HUDEP-2 (cell line): ENCODE results near the gene NGDN.
"Not testable (repeated sequence)": the region's sequence is repeated elsewhere in the genome, so short reads cannot be mapped to it uniquely, and the experiment has no call there.

Source experiments
- DNase-seq, 76 experiments: peaks; one replicate each; lab custom pipeline; 2025; ENCODE audit not compliant: unreplicated experiment in 76 of 76; lab: John Stamatoyannopoulos, UW

Gene NGDN, protein sequence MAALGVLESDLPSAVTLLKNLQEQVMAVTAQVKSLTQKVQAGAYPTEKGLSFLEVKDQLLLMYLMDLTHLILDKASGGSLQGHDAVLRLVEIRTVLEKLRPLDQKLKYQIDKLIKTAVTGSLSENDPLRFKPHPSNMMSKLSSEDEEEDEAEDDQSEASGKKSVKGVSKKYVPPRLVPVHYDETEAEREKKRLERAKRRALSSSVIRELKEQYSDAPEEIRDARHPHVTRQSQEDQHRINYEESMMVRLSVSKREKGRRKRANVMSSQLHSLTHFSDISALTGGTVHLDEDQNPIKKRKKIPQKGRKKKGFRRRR

GRCh38 chr14:23469127-23469905, at the start of gene NGDN:
Gene NGDN (plus strand): TSS chr14:23469703. CDS start chr14:23469716, 13 bp downstream.
- DNase-seq: peak in 75 of 76 experiments; percentile 36 to 100 (median 88)

DNA sequence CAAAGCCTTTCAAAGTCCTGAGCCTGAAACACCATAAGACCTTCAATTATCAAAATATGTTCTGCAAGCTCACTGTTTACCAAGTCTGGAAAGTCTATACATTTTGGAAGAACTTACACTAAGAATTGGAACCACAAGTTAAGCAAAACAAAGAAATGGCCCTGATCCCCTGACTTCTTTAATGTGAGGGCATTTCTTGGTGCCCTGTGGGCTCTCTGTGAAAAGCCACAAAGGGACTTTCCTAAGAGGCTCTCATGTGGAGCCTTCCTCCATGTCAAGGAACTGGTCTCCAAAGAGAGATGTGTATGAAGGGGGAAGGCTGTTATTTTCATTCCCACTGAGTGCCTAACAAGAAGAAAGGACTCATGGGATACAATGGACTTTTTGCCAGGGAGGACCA, 47.9 kb upstream of the NGDN start:
- DNase-seq: no peak

DNA sequence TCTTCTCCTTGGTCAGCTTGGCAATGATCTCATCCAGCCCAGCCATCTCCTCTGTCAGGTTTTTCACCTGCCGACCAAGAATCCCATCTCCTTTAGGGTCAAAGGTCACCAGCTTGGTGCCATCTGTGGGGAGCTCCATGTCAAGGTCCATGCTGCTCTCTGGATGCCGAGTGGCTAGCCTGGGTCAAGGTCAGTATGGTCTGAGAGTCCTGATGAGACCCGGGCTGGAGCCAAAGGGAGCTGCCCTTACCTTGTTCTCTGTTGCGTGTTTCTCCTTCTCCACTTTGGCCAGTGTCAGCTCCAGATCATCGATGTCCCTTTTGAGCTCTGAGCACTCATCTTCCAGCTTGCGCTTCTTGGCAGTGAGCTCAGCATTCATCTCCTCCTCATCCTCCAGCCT, 45.8 kb upstream of the NGDN start:
- no peak for DNase-seq

DNA sequence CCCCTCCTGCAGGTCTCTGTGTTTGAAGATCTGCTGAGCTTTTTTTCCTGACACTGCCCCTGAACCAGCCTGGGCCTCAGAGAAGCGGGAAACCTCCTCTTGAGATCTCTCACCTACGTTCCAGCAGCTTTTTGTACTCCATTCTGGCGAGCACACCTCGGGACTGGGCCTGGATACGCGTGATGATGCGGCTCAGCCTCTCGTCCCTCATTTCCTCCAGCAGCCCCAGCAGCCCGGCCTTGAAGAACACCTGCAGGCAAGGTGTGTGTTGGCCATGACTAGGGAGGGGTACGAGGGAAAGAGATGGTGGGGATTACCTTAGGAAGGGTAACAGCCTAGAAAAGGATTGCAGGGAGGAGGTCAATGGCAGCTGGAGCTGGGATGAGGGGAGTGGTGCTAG, 44.3 kb upstream of the NGDN start:
- no peak for DNase-seq

DNA sequence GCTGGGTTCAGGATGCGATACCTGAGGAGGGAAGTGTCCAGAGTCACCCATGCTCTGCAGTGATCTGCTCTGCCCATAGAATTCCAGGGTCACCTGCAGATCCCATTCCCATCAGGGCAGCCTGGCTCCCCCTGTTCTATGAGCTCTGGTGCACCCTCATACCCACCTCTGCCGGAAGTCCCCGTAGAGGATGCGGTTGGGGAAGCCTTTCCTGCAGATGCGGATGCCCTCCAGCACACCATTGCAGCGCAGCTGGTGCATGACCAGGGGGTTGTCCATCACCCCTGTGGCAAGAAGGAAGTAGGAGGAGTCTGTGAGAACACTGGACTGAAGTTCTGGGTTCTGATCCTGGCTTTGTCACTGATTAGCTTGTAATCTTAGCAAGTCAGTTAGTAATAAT, 43.7 kb upstream of the NGDN start:
- not testable (repeated sequence) for DNase-seq

DNA sequence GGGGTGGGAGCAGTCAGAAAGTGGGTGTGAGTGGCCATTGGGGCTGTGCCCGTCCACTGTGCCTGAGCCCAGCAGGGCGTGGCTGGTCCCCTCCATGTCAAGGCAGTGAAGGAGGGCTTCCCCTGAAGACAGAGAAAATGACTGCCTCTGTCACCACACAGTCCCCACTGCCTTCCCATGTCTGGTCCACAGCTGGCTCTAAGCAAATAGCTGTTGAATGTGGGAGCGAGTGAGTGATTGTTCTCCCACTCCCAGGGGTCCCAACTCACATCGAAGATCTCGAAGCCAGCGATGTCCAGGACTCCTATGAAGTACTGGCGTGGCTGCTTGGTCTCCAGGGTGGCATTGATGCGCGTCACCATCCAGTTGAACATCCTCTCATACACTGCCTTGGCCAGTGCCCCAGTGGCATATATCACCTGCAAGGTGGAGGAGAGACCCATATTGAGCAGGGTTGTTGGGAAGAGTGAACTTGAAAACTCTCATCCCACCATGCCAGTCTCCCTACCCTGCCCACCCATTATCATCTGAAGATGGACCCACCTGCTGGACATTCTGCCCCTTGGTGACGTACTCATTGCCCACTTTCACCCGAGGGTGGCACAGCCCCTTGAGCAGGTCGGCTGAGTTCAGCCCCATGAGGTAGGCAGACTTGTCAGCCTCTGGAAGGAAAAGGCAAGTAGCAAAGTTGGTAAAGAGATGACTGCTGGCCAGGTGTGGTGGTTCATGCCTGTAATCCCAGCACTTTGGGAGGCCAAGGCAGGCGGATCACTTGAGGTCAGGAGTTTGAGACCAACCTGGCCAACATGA, 40.6 kb upstream of the NGDN start:
- DNase-seq: no peak

DNA sequence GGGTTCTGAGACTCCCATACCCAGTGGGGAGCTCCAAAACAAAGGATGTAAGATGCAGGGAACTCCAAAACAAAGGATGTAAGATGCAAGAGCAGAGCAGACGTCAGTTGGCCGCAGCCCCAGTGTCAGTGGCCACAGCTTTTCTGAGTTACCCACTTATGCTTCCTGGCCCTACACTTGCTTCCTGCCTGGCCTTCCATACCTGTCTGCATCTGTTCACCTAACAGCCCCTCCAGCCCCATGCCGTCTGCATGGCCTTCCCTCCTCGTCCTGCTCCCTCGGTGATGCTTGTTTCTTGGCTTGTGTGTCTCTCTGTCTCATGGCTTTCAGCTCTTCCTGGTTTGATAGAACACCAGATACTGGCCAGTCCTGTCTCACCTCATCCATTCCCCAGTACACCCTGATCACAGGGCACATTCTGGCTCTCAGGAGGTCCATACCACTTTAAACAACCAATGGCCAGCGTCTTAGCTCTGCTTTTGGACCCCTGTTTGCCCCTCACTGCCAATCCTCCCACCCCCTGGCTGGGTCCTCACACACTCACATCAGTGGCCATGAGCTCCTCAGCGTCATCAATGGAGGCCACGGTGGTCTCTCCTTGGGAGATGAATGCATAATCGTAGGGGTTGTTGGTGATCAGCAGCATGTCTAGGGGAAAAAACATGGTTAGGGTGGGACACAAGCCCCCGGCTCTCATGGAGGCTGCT, 39.3 kb upstream of the NGDN start:
- no peak for DNase-seq

DNA sequence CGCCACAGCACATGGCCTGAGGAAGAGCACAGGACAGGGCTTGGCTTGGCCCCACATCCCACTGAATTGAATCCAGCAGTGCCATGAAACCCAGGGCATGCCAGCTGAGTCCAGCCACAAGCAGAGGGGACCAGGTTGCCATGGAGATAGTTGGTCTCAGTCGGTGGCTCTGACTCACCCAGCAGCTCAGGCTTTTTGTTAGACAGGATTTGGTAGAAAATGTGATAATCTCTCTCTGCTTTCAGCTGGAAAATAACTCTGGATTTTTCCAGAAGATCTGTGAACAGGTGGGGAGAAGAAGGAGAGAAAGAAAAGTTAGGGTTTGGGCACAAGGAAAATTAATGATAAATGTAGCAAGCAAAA, 38.8 kb upstream of the NGDN start:
- no peak for DNase-seq

- DNase-seq: no peak
These were observed 38.0 kb upstream of the NGDN start for GRCh38 chr14:23431486-23431885.

DNA sequence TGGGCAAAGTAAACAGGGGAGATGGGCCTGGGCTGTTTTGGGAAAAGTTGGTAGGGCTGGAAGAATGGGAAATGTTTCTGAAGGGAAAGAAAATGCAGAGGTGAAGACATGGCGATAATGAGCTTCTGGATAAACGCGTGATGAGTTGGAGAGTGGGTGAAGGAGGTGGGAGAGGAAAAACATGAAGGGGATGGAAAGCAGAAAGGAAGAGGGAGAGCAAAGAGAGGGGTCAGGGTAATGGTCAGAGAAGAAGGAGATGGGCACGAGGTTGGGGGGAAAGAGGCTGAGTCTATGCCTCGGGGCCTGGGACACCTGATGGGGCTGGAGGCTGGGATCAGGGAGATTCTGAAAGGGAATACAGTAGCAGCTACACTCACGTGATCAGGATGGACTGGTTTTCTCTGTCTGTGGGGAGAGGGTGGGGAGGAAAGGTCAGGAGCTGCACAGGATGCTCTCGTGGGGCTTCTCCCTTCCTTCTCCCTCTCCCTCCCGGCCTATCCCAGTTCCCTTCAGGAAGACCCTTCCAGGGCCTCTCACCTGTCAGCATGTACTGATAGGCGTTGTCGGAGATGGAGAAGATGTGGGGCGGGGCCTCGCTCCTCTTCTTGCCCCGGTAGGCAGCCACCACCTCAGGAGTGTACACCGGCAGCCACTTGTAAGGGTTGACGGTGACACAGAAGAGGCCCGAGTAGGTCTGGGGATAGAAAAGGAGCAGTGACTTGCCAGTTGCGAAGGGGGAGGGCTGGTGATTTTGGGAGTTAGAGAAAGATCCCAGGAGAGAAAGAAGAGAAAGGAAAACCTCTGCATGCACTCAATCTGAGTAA, 37.2 kb upstream of the NGDN start:
- DNase-seq: no peak

DNA sequence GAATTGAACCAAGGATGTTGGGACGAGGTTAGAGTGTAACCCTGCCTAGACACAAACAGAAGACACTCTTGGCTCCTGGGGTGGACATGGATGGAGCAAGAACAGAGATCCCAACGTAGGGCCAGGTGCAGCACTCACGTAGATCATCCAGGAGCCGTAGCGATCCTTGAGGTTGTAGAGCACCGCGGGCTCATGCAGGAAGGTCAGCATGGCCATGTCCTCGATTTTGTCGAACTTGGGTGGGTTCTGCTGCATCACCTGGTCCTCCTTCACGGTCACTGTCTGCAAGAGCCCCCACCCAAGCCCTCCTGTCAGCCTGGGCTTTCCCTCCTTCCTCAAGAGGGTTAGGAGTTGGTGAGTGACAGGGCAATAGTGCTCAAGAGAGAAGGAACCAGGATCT, 36.6 kb upstream of the NGDN start:
- no peak for DNase-seq

GRCh38 chr14:23433457-23433856, 36.0 kb upstream of the NGDN start:
- DNase-seq: no peak

DNA sequence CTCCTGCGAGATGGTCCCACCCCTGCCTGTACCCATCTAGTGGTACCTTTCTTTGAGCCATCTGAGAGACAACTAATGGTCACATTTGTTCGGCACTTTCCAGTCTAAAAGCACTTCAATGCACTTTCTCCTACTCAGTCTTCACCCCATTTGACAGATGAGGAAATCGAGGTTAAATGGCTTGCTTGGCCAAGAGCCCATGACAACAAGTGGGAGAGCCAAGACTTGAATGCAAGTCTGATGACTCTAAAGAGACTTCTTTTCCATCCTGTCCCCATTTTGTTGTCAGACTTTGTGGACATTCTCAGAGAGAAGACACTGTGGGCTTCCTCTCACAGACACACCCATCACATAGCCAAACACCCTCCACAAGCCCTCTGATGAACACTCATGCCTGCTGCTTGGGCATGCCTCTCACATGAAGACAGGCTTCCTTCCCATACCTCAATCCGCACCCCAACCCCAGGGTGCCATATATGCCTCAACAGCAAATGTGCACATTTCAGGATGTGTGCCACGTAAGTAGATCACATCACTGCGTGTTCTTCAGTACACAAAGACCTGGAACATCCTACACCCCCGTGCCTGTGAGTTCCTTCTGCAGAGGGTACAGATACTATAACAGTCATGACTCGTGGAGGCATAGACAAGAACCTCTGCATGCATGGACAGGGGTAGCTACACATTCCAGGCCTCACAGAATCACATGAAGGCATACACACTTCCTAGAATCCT, 34.8 kb upstream of the NGDN start:
- no peak for DNase-seq

GRCh38 chr14:23435543-23436326, 33.8 kb upstream of the NGDN start, which contains the start of gene MYH7:
Gene MYH7 (minus strand): TSS chr14:23435660. CDS start chr14:23433732, 1,928 bp downstream.
- no peak for DNase-seq

DNA sequence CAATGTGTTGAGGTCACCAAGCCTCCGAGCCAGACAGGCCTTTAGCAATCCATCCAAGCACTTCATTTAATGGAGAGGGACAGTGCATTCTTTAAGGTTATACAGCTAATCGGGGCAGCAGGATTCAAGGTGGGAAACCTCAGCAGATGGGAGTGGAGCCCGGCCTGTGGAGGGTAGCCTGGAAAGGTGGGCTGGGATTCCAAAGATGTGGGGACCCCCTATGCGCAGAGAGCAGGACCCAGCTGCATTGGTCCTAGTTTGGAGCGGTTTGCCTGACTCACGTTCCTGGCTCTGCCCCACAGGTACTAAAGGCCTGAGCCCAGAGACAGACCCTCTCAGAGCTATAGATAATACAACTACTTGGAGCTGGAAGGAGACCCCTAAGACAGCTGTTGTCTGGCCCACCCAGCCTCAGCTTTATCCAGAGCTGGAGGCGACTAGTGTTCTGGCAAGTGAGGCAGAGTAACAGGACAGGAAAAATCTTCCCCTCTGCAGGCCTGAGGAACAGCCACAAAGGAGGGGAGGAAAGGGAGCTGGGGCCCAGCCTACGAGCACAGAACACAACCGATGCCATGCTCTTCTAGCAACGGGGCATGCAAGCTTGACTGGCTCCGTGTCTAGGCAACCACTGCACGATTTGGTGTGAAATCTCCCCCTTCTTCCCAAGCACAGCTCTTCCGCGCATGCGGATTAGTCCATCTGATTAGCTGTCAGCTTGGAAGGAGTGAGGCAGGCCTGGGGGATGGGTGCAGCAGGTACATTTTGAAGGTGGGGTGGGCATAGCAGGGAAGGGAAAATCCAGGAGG, 33.0 kb upstream of the NGDN start:
- DNase-seq: no peak

GRCh38 chr14:23437133-23438100, 32.1 kb upstream of the NGDN start:
- DNase-seq: no peak
